ENCODE data around the gene MZT1. TPM values are rescaled to one million over a fixed set of nuclear protein-coding genes. Genes with fewer than 3 reads are reported as not detected.

Gene MZT1
- total RNA-seq, 1 donor from 2014 or later: 10.1 TPM

- H3K27ac Mint-ChIP-seq (ENCODE audit: unreplicated experiment): no peak overlapping the region
- DNase-seq: no peak
- H3K4me1 Mint-ChIP-seq (ENCODE audit: low read depth, unreplicated experiment): no peaks in the 10 kb centered on the region
- no peaks in the 10 kb centered on the region for H3K36me3 Mint-ChIP-seq (ENCODE audit: unreplicated experiment)
- no peaks in the 10 kb centered on the region for H3K27me3 Mint-ChIP-seq (ENCODE audit: unreplicated experiment)
- no peaks in the 10 kb centered on the region for H3K9me3 Mint-ChIP-seq (ENCODE audit: unreplicated experiment)
- TF ChIP-seq, protein P1, sequence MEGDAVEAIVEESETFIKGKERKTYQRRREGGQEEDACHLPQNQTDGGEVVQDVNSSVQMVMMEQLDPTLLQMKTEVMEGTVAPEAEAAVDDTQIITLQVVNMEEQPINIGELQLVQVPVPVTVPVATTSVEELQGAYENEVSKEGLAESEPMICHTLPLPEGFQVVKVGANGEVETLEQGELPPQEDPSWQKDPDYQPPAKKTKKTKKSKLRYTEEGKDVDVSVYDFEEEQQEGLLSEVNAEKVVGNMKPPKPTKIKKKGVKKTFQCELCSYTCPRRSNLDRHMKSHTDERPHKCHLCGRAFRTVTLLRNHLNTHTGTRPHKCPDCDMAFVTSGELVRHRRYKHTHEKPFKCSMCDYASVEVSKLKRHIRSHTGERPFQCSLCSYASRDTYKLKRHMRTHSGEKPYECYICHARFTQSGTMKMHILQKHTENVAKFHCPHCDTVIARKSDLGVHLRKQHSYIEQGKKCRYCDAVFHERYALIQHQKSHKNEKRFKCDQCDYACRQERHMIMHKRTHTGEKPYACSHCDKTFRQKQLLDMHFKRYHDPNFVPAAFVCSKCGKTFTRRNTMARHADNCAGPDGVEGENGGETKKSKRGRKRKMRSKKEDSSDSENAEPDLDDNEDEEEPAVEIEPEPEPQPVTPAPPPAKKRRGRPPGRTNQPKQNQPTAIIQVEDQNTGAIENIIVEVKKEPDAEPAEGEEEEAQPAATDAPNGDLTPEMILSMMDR (IDR thresholded peaks at IDR 0.05; ENCODE audit: partially characterized antibody, unreplicated experiment): no peak
- H3K4me3 Mint-ChIP-seq (ENCODE audit: unreplicated experiment): no peak overlapping the region
These were observed 30.5 kb upstream of the MZT1 start for GRCh38 chr13:72757792-72758535.

GRCh38 chr13:72754111-72754510 is 26.7 kb upstream of the MZT1 start:
- TF ChIP-seq, protein P1 (IDR thresholded peaks at IDR 0.05; ENCODE audit: partially characterized antibody, unreplicated experiment): no peak
- Mint-ChIP-seq H3K27me3 (ENCODE audit: unreplicated experiment) (no peaks in the 10 kb centered on the region), H3K4me1 (ENCODE audit: low read depth, unreplicated experiment) (no peaks in the 10 kb centered on the region), H3K36me3 (ENCODE audit: unreplicated experiment) (no peaks in the 10 kb centered on the region), H3K4me3 (ENCODE audit: unreplicated experiment) (no peak overlapping the region), H3K27ac (ENCODE audit: unreplicated experiment) (no peak overlapping the region), H3K9me3 (ENCODE audit: unreplicated experiment) (no peaks in the 10 kb centered on the region)
- DNase-seq: no peak

GRCh38 chr13:72751220-72751619 is 23.8 kb upstream of the MZT1 start:
- no peaks in the 10 kb centered on the region for H3K36me3 Mint-ChIP-seq (ENCODE audit: unreplicated experiment)
- H3K4me3 Mint-ChIP-seq (ENCODE audit: unreplicated experiment): no peak overlapping the region
- H3K4me1 Mint-ChIP-seq (ENCODE audit: low read depth, unreplicated experiment): no peaks in the 10 kb centered on the region
- TF ChIP-seq, protein P1 (IDR thresholded peaks at IDR 0.05; ENCODE audit: partially characterized antibody, unreplicated experiment): no peak
- no peaks in the 10 kb centered on the region for H3K27me3 Mint-ChIP-seq (ENCODE audit: unreplicated experiment)
- DNase-seq: no peak
- H3K27ac Mint-ChIP-seq (ENCODE audit: unreplicated experiment): no peak overlapping the region
- no peaks in the 10 kb centered on the region for H3K9me3 Mint-ChIP-seq (ENCODE audit: unreplicated experiment)

DNA sequence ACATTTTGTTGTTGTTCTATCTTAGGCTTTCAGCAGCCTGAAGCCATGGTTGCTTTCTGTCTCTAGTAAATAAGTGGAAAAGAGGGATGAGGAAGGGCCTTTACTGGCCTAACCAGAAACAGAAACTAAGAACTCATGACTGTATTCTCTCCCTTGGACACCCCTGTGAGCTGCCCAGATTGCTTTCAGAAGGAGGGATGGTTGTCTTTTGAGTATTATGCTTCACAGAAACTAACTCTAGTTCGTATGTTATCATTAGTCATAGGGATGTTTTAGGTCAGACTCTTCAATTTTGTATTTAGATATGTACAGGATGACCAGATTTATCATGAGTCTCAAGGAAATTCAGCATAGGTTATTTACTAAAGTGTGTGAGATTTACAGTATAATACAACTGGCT is 17.8 kb upstream of the MZT1 start:
- Mint-ChIP-seq H3K27ac (ENCODE audit: unreplicated experiment) (no peak overlapping the region), H3K9me3 (ENCODE audit: unreplicated experiment) (no peaks in the 10 kb centered on the region), H3K27me3 (ENCODE audit: unreplicated experiment) (no peaks in the 10 kb centered on the region), H3K4me1 (ENCODE audit: low read depth, unreplicated experiment) (no peaks in the 10 kb centered on the region), H3K36me3 (ENCODE audit: unreplicated experiment) (no peaks in the 10 kb centered on the region), H3K4me3 (ENCODE audit: unreplicated experiment) (no peak overlapping the region)
- TF ChIP-seq, protein P1 (IDR thresholded peaks at IDR 0.05; ENCODE audit: partially characterized antibody, unreplicated experiment): no peak
- DNase-seq: no peak

DNA sequence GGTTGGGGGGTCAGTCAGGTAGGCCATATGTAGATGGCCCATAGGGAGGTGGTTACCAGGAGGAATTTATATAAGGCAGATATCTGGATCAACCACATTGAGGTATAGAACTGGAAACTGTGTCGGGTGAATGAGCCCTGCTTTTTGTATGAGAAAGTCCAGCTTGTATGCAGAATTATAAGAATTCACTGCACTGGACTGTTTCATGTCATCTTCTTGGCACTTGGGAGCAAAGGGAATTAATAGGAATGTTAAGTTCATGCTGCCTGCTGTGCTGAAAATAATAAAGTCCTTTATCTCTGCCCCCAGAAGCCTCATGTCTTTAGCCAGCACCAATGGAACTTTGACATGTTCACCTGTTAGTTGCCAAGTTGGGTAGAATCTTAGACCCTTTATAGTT is 12.6 kb upstream of the MZT1 start:
- TF ChIP-seq, protein P1 (IDR thresholded peaks at IDR 0.05; ENCODE audit: partially characterized antibody, unreplicated experiment): no peak
- Mint-ChIP-seq H3K27me3 (ENCODE audit: unreplicated experiment) (no peaks in the 10 kb centered on the region), H3K4me1 (ENCODE audit: low read depth, unreplicated experiment) (no peaks in the 10 kb centered on the region), H3K9me3 (ENCODE audit: unreplicated experiment) (no peaks in the 10 kb centered on the region), H3K27ac (ENCODE audit: unreplicated experiment) (no peak overlapping the region), H3K36me3 (ENCODE audit: unreplicated experiment) (no peaks in the 10 kb centered on the region), H3K4me3 (ENCODE audit: unreplicated experiment) (no peak overlapping the region)
- DNase-seq: no peak

Data from glutamatergic neuron (in vitro differentiated cells).